Pancreas (tissue), 10 donors: ENCODE measurements around the gene WNT8A. TPM values are rescaled to one million over a fixed set of nuclear protein-coding genes. Genes with fewer than 3 reads are reported as not detected.

Experiments used
- ATAC-seq, 4 donors: fragments of 200-7000 bp; cut with Tn5 transposase; one replicate each; pipeline versions ENCODE4 v1.8.0 to v1.9.1; 2020; ENCODE audit warnings: mild to moderate bottlenecking in 4 of 4, moderate library complexity in 4 of 4
- DNase-seq, 6 donors: peaks; one replicate each; pipeline ENCODE4 v3.0.0-alpha.2; 2020
- FAIRE-seq: peaks from 2 replicates; lab custom pipeline; 2012; peaks lifted over from hg19 to GRCh38; lab: Jason Lieb, UNC
- H3K27ac ChIP-seq, 4 donors: fragments of 200-600 bp; sonication (generic); 1 replicate in 3 of 4; 2 replicates in 1 of 4; pipeline versions ENCODE4 v1.5.0 to v1.8.0; 2020
- H3K27me3 ChIP-seq, 4 donors: fragments of 200-600 bp; one replicate each; pipeline ENCODE4 v1.8.0; 2021
- H3K36me3 ChIP-seq, 3 donors: fragments of 200-600 bp; sonication (generic) in 1 of 3; one replicate each; pipeline versions ENCODE4 v1.5.0 to v1.8.0; 2020 to 2021
- H3K4me1 ChIP-seq, 3 donors: fragments of 200-600 bp; one replicate each; pipeline ENCODE4 v1.8.0; 2021
- H3K4me3 ChIP-seq, 4 donors: fragments of 200-600 bp; sonication (generic) in 2 of 4; one replicate each; pipeline versions ENCODE4 v1.5.0 to v1.8.0; 2020 to 2021
- H3K9me3 ChIP-seq, 4 donors: fragments of 200-600 bp; one replicate each; pipeline ENCODE4 v1.8.0; 2021
- WGBS, 2 donors: extraction: QIAGEN DNeasy Blood & Tissue Kit; methylation state at CpG; one replicate each; pipeline ENCODE4 v1.1.7; 2013; 5-methylcytosine and 5-hydroxymethylcytosine counted together
- intact Hi-C, 3 donors: fragments of 100-400 bp; cut with DNase I; formaldehyde crosslinking; loops; one replicate each; pipeline versions ENCODE4 v1.11.1 to v1.14.2; 2022
- polyA plus RNA-seq, 2 donors: library from polyadenylated mRNA; stranded (reverse); fragments of 200-250 nt; gene quantifications; one replicate each; pipeline ENCODE4 v1.2.3, GENCODE V29; 2013
- total RNA-seq, 6 donors: library from RNA; stranded (reverse); fragmentation: NEBNext Ultra II Directional in 4 of 6; extraction: Animal tissue kit (Norgen Biotek cat#: 25700) in 4 of 6; gene quantifications; one replicate each; pipeline versions ENCODE4 v1.2.1 to v1.2.4, GENCODE V29; 2021 to 2023
- TF ChIP-seq, protein P1 (sequence below), 4 donors: fragments of 200-600 bp; sonication (generic) in 3 of 4; IDR thresholded peaks; one replicate each; pipeline versions ENCODE4 v1.5.0 to v1.8.0; 2021; ENCODE audit warnings: antibody characterized with exemption in 4 of 4
- donor health status: healthy with polysubstance abuse.
- donor health status: DM: no; HTN: no; CAD: no; lungs with moderate emphysema.
- donor health status: DM: no; HTN: no; CAD: no.
- donor health status: control.
- donor health status: control.
- donor health status: Bipolar disorder and iron deficiency.
- donor health status: DM: yes; HTN: yes; CAD: no.
- donor health status: DM: no; HTN: no; CAD: no.
- donor health status: DM: no; HTN: no; CAD: no.
- donor health status: DM: yes; HTN: yes; CAD: no.

WNT8A gene
- total and polyA plus RNA-seq, 8 donors: not detected

DNA sequence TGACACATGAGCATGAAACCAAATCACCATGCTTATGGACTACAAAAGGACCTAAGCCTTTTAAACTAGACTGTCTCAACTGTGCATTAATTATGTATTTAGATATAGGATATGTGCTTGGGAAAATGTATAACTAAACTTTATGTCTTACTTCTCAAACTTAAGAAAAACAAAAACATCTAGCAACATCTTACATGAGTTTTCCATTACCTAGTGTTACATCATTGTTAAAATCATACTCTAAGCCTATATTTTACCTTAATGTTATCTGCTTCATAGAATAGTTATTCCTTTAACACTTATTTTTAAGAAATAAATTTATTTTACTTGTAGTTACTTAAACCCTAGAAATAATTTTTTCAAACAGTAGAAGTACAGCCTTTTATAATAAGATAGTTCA, 31.4 kb downstream of the WNT8A start:
- H3K9me3 ChIP-seq: no peaks in the 10 kb centered on the region
- TF ChIP-seq, protein P1, sequence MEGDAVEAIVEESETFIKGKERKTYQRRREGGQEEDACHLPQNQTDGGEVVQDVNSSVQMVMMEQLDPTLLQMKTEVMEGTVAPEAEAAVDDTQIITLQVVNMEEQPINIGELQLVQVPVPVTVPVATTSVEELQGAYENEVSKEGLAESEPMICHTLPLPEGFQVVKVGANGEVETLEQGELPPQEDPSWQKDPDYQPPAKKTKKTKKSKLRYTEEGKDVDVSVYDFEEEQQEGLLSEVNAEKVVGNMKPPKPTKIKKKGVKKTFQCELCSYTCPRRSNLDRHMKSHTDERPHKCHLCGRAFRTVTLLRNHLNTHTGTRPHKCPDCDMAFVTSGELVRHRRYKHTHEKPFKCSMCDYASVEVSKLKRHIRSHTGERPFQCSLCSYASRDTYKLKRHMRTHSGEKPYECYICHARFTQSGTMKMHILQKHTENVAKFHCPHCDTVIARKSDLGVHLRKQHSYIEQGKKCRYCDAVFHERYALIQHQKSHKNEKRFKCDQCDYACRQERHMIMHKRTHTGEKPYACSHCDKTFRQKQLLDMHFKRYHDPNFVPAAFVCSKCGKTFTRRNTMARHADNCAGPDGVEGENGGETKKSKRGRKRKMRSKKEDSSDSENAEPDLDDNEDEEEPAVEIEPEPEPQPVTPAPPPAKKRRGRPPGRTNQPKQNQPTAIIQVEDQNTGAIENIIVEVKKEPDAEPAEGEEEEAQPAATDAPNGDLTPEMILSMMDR (IDR thresholded peaks at IDR 0.05): no peak
- no peak overlapping the region for H3K27ac ChIP-seq
- no peaks in the 10 kb centered on the region for H3K36me3 ChIP-seq
- intact Hi-C loops: no loop called here
- no peaks in the 10 kb centered on the region for H3K27me3 ChIP-seq
- ATAC-seq: no peak
- FAIRE-seq: no peak
- H3K4me3 ChIP-seq: no peak overlapping the region
- H3K4me1 ChIP-seq: no peaks in the 10 kb centered on the region
- DNase-seq: no peak

DNA sequence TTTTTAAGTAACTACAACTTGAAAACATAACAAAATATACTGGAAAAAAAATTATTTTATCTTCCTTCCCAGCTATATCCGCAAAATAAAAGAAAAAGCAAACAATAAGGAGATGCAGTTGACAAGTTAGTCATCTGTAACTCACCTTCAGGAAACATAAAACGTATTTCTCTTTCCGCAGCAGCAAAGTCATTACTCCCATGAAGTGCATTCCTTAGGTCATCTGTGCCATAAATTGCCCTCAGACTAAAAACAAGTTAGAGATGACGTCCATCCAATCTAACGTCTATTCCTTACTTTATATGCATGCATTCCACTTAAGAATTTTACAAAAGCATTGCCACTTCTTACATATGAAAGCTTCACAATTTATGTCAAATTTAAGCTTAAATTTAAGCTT, 44.5 kb downstream of the WNT8A start:
- H3K27me3 ChIP-seq: no peaks in the 10 kb centered on the region
- intact Hi-C loops: no loop called here
- TF ChIP-seq, protein P1 (IDR thresholded peaks at IDR 0.05): no peak
- no peak overlapping the region for H3K4me3 ChIP-seq
- WGBS, 2 donors: 62 to 77% methylated on average over 5 of the region's 5 CpGs
- FAIRE-seq (no peak), DNase-seq (no peak), ATAC-seq (no peak)
- H3K4me1 ChIP-seq: no peaks in the 10 kb centered on the region
- no peaks in the 10 kb centered on the region for H3K9me3 ChIP-seq
- H3K36me3 ChIP-seq: no peaks in the 10 kb centered on the region
- H3K27ac ChIP-seq: no peak overlapping the region

DNA sequence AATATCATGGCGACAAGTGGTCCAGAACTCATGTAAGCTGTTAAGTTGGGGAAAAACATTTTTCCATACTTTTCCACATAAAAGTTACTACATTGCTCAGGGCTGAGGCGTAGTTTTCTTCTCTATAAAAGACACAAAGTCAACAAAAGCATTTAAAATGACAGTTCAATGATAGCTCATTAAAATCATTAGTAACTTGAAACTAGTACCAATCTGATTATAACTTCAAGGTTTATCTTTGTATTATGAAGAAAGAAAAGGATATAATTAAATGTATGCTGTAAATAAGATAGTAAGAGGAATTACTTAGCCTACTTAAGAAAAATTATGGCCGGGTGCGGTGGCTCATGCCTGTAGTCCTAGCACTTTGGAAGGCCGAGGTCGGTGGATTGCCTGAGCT, 45.5 kb downstream of the WNT8A start:
- intact Hi-C loops: no loop called here
- 90 to 95% methylated on average over 6 of the region's 6 CpGs for WGBS, 2 donors

GRCh38 chr5:138132543-138132942, 48.7 kb downstream of the WNT8A start:
- Histone ChIP-seq H3K27me3 (no peaks in the 10 kb centered on the region), H3K4me1 (no peaks in the 10 kb centered on the region), H3K9me3 (no peaks in the 10 kb centered on the region), H3K27ac (no peak overlapping the region), H3K4me3 (no peak overlapping the region), H3K36me3 (no peaks in the 10 kb centered on the region)
- FAIRE-seq (no peak), ATAC-seq (no peak), DNase-seq (no peak)
- WGBS, 2 donors: 83 to 90% methylated on average over 7 of the region's 7 CpGs
- intact Hi-C loops: loop anchor here in 2 of 3 donors (10.0 kb wide), 1 partner anchor 58 kb away; no protein-coding TSS in a partner anchor
- TF ChIP-seq, protein P1 (IDR thresholded peaks at IDR 0.05): no peak

More for the DNA sequence above, 45.5 kb downstream of the WNT8A start:
- Histone ChIP-seq H3K9me3 (no peaks in the 10 kb centered on the region), H3K36me3 (no peaks in the 10 kb centered on the region), H3K27ac (no peak overlapping the region), H3K27me3 (no peaks in the 10 kb centered on the region), H3K4me1 (no peaks in the 10 kb centered on the region), H3K4me3 (no peak overlapping the region)
- ATAC-seq (no peak), DNase-seq (no peak), FAIRE-seq (no peak)
- TF ChIP-seq, protein P1 (IDR thresholded peaks at IDR 0.05): no peak

- WGBS, 2 donors: 2 to 3% methylated on average over 31 of the region's 31 CpGs
- FAIRE-seq (no peak), DNase-seq (peak; percentile 72 to 91 (median 76)), ATAC-seq (peak; percentile 98 to 100 (median 99))
- Histone ChIP-seq H3K9me3 (no peaks in the 10 kb centered on the region), H3K4me3 (peak within 1 kb of the TSS; percentile 48 to 67 (median 57)), H3K36me3 (no peaks in the 10 kb centered on the region), H3K27ac (no peak within 1 kb of the TSS), H3K27me3 (no peaks in the 10 kb centered on the region), H3K4me1 (peaks cover 0 to 7% (median 0%) of the 10 kb centered on the region in 3 donors)
- TF ChIP-seq, protein P1 (IDR thresholded peaks at IDR 0.05): no peak
- intact Hi-C loops: loop anchor here in 2 of 3 donors (10.0 kb wide), 1 partner anchor 64 kb away; no protein-coding TSS in a partner anchor
These were observed 55.3 kb downstream of the WNT8A start, which contains the start of gene NME5 for GRCh38 chr5:138138949-138139780. Gene NME5, minus strand, starts transcription at chr5:138139428. Its CDS starts 648 bp downstream, at chr5:138138780.
